ENCODE results near the gene CLUH.

GRCh38 chr17:2751491-2751890 is 39.9 kb upstream of the CLUH start:
- TF ChIP-seq CTCF (IDR thresholded peaks at IDR 0.05), result no peak
- no peak for TF ChIP-seq POLR2A (IDR thresholded peaks at IDR 0.05)

Data from prostate gland (tissue), 2 donors.